Lower leg skin (tissue), 3 donors: ENCODE measurements around the gene STAT6.

Source experiments
- POLR2A ChIP-seq, 2 donors: fragments of 450-650 bp; IDR thresholded peaks; one replicate each; pipeline ENCODE4 v1.6.1; 2016 to 2017; ENCODE audit warnings: antibody characterized with exemption in 2 of 2, mild to moderate bottlenecking in 1 of 2, moderate library complexity in 1 of 2
- TF ChIP-seq, protein P1 (sequence below), 3 donors: fragments of 450-650 bp; IDR thresholded peaks; one replicate each; pipeline ENCODE4 v1.5.1; 2016; ENCODE audit warnings: antibody characterized with exemption in 3 of 3, mild to moderate bottlenecking in 3 of 3, moderate library complexity in 2 of 3

DNA sequence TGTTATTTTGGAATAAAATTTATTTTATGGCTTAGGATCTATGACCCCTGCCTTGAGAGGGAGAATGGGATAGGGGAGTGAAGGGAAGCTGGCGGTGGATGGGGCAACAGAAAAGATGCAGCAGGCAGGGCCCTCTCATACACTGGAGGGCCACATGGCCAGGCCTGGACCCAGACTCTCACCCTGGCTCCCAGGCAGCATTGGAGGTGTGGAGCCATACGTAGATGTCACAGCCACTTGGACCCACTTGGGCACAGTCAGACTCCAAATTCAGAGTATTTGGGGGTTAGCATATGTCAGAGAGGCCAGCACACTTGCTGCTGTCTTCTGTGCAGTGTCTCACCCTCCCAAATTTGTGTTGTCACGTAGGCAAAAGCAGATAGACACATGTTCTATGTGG is 15.7 kb downstream of the STAT6 start:
- TF ChIP-seq, protein P1, sequence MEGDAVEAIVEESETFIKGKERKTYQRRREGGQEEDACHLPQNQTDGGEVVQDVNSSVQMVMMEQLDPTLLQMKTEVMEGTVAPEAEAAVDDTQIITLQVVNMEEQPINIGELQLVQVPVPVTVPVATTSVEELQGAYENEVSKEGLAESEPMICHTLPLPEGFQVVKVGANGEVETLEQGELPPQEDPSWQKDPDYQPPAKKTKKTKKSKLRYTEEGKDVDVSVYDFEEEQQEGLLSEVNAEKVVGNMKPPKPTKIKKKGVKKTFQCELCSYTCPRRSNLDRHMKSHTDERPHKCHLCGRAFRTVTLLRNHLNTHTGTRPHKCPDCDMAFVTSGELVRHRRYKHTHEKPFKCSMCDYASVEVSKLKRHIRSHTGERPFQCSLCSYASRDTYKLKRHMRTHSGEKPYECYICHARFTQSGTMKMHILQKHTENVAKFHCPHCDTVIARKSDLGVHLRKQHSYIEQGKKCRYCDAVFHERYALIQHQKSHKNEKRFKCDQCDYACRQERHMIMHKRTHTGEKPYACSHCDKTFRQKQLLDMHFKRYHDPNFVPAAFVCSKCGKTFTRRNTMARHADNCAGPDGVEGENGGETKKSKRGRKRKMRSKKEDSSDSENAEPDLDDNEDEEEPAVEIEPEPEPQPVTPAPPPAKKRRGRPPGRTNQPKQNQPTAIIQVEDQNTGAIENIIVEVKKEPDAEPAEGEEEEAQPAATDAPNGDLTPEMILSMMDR (IDR thresholded peaks at IDR 0.05), result no peak
- TF ChIP-seq POLR2A (IDR thresholded peaks at IDR 0.05), result no peak
